HT1080 (cell line): ENCODE data around the gene AFF3. TPM values are rescaled to one million over a fixed set of nuclear protein-coding genes. Genes with fewer than 3 reads are reported as not detected.
A peak's percentile ranks its signal among the peaks of the same experiment; 100 is the strongest.
"Not testable (repeated sequence)": the region's sequence is repeated elsewhere in the genome, so short reads cannot be mapped to it uniquely, and the experiment has no call there.

ENCODE experiments used
- DNase-seq: peaks from one replicate; pipeline ENCODE4 v3.0.0-alpha.2; 2015; ENCODE audit warnings: low read depth
- total RNA-seq: library from RNA; depleted of rRNA; stranded (reverse); fragments of >200 nt; shearing (Covaris generic); gene quantifications from 2 replicates; pipeline ENCODE4 v1.2.3, GENCODE V29; 2014

AFF3 gene
- total RNA-seq, 1 experiment from 2014 or later: 9.3 TPM

GRCh38 chr2:99677814-99678213 lies 464.6 kb downstream of the AFF3 start:
- DNase-seq: no peak

GRCh38 chr2:99675130-99675661 lies 467.2 kb downstream of the AFF3 start:
- DNase-seq: no peak

- DNase-seq: no peak
These were observed 468.3 kb downstream of the AFF3 start for GRCh38 chr2:99674090-99674489.

GRCh38 chr2:99672766-99673350 lies 469.5 kb downstream of the AFF3 start:
- DNase-seq: no peak

GRCh38 chr2:99670768-99671734 lies 471.3 kb downstream of the AFF3 start:
- DNase-seq: no peak

GRCh38 chr2:99666256-99666655 lies 476.1 kb downstream of the AFF3 start:
- no peak for DNase-seq

GRCh38 chr2:99663641-99664040 lies 478.7 kb downstream of the AFF3 start:
- no peak for DNase-seq

- peak; percentile 95 for DNase-seq
These were observed 479.5 kb downstream of the AFF3 start for GRCh38 chr2:99662761-99663341.

GRCh38 chr2:99661761-99662160 lies 480.6 kb downstream of the AFF3 start:
- DNase-seq: not testable (repeated sequence)

- no peak for DNase-seq
These were observed 481.6 kb downstream of the AFF3 start for GRCh38 chr2:99660616-99661406.

- DNase-seq: peak; percentile 65
These were observed 482.5 kb downstream of the AFF3 start for GRCh38 chr2:99659874-99660273.

- DNase-seq: no peak
These were observed 484.6 kb downstream of the AFF3 start for GRCh38 chr2:99657691-99658258.

- no peak for DNase-seq
These were observed 485.4 kb downstream of the AFF3 start for GRCh38 chr2:99656994-99657393.

- no peak for DNase-seq
These were observed 489.0 kb downstream of the AFF3 start for GRCh38 chr2:99653433-99653832.

GRCh38 chr2:99652862-99653261 lies 489.5 kb downstream of the AFF3 start:
- no peak for DNase-seq

GRCh38 chr2:99651930-99652670 lies 490.3 kb downstream of the AFF3 start:
- peak; percentile 95 for DNase-seq

- no peak for DNase-seq
These were observed 493.2 kb downstream of the AFF3 start for GRCh38 chr2:99648906-99649789.

- peak; percentile 38 for DNase-seq
These were observed 494.1 kb downstream of the AFF3 start for GRCh38 chr2:99648178-99648844.

GRCh38 chr2:99645960-99646359 lies 496.4 kb downstream of the AFF3 start:
- DNase-seq: no peak
